Activated naive CD4-positive, alpha-beta T cell treated with anti-CD3 and anti-CD28 coated beads, Interleukin-2, amount 50 U/mL, for 72 hours (primary cell): ENCODE measurements around the gene SIX5. TPM values are rescaled to one million over a fixed set of nuclear protein-coding genes. Genes with fewer than 3 reads are reported as not detected.
"Not testable (repeated sequence)": the region's sequence is repeated elsewhere in the genome, so short reads cannot be mapped to it uniquely, and the experiment has no call there.

Source experiments
- ATAC-seq, 2 donors: fragments of 150-1000 bp; cut with Tn5 transposase; 2 replicates each; pipeline ENCODE4 v1.10.0; 2021; ENCODE audit warnings: mild to moderate bottlenecking in 2 of 2, moderate library complexity in 2 of 2
- DNase-seq, 2 donors: peaks; one replicate each; pipeline ENCODE4 v3.0.0; 2021 to 2022; ENCODE audit warnings: low spot score in 2 of 2
- H3K27ac Mint-ChIP-seq, 2 donors: one replicate each; pipeline ENCODE4 v1.8.0; 2022; ENCODE audit warnings: mild to moderate bottlenecking in 2 of 2, mixed read lengths in 2 of 2
- H3K36me3 Mint-ChIP-seq, 2 donors: one replicate each; pipeline ENCODE4 v1.8.0; 2022; ENCODE audit warnings: mixed read lengths in 2 of 2
- H3K9me3 Mint-ChIP-seq, 2 donors: one replicate each; pipeline ENCODE4 v1.8.0; 2022; ENCODE audit warnings: mixed read lengths in 2 of 2
- total RNA-seq, 2 donors: library from RNA; stranded (reverse); gene quantifications; one replicate each; pipeline ENCODE4 v1.2.3, GENCODE V29; 2022

SIX5 gene
- total RNA-seq, 2 donors from 2014 or later = 2.7 to 4.3 TPM

- H3K9me3 Mint-ChIP-seq, DNase-seq, ATAC-seq, H3K27ac Mint-ChIP-seq, H3K36me3 Mint-ChIP-seq: not testable (repeated sequence)
These were observed 30.5 kb upstream of the SIX5 start for GRCh38 chr19:45799541-45799940.

GRCh38 chr19:45798995-45799517 lies 30.0 kb upstream of the SIX5 start:
- Mint-ChIP-seq H3K36me3 (no peaks in the 10 kb centered on the region), H3K9me3 (no peaks in the 10 kb centered on the region), H3K27ac (no peak overlapping the region)
- ATAC-seq (peak; percentile 76 to 77), DNase-seq (peak in 1 of 2 donors; percentile 56)

- H3K9me3 Mint-ChIP-seq = no peaks in the 10 kb centered on the region
- DNase-seq = no peak
- ATAC-seq = no peak
- H3K36me3 Mint-ChIP-seq = peaks cover under 1% of the 10 kb centered on the region in 2 donors
- H3K27ac Mint-ChIP-seq = peak overlapping the region in 1 of 2 donors; percentile 84
These were observed 25.6 kb upstream of the SIX5 start for GRCh38 chr19:45794627-45795026.

- no peak for ATAC-seq
- H3K27ac Mint-ChIP-seq = peak overlapping the region in 1 of 2 donors; percentile 84
- DNase-seq = no peak
- peaks cover 8% of the 10 kb centered on the region in 2 donors for H3K36me3 Mint-ChIP-seq
- no peaks in the 10 kb centered on the region for H3K9me3 Mint-ChIP-seq
These were observed 24.8 kb upstream of the SIX5 start for GRCh38 chr19:45793876-45794275.

- Mint-ChIP-seq H3K27ac (peak overlapping the region; percentile 84 to 95), H3K9me3 (no peaks in the 10 kb centered on the region), H3K36me3 (peaks cover 13 to 15% of the 10 kb centered on the region in 2 donors)
- DNase-seq (no peak), ATAC-seq (no peak)
These were observed 24.1 kb upstream of the SIX5 start for GRCh38 chr19:45793178-45793564.

GRCh38 chr19:45792470-45793177 lies 23.6 kb upstream of the SIX5 start, which contains the start of gene DMWD:
Gene DMWD (minus strand): TSS chr19:45792845. CDS start chr19:45792756, 89 bp downstream.
- Mint-ChIP-seq H3K9me3 (no peaks in the 10 kb centered on the region), H3K36me3 (peaks cover 18 to 19% of the 10 kb centered on the region in 2 donors), H3K27ac (peak within 1 kb of the TSS; percentile 84 to 95)
- DNase-seq (peak; percentile 99 to 100), ATAC-seq (peak; percentile 93 to 95)

GRCh38 chr19:45791744-45792469 lies 22.9 kb upstream of the SIX5 start:
- ATAC-seq = peak in 1 of 2 donors; percentile 9
- Mint-ChIP-seq H3K9me3 (no peaks in the 10 kb centered on the region), H3K36me3 (peaks cover 19 to 21% of the 10 kb centered on the region in 2 donors), H3K27ac (peak overlapping the region; percentile 58 to 61)
- DNase-seq = no peak

GRCh38 chr19:45790942-45791341 lies 21.9 kb upstream of the SIX5 start:
- Mint-ChIP-seq H3K9me3 (no peaks in the 10 kb centered on the region), H3K36me3 (peaks cover 19 to 21% of the 10 kb centered on the region in 2 donors), H3K27ac (peak overlapping the region in 1 of 2 donors; percentile 61)
- DNase-seq (no peak), ATAC-seq (peak in 1 of 2 donors; percentile 34)

GRCh38 chr19:45789035-45789786 lies 20.2 kb upstream of the SIX5 start:
- Mint-ChIP-seq H3K9me3 (no peaks in the 10 kb centered on the region), H3K27ac (no peak overlapping the region), H3K36me3 (peaks cover 19 to 21% of the 10 kb centered on the region in 2 donors)
- no peak for DNase-seq
- ATAC-seq = no peak

GRCh38 chr19:45786533-45786894 lies 17.5 kb upstream of the SIX5 start:
- no peaks in the 10 kb centered on the region for H3K9me3 Mint-ChIP-seq
- no peak overlapping the region for H3K27ac Mint-ChIP-seq
- H3K36me3 Mint-ChIP-seq = peaks cover 19 to 21% of the 10 kb centered on the region in 2 donors
- no peak for DNase-seq
- no peak for ATAC-seq

- Mint-ChIP-seq H3K27ac (no peak overlapping the region), H3K36me3 (peaks cover 19 to 21% of the 10 kb centered on the region in 2 donors), H3K9me3 (no peaks in the 10 kb centered on the region)
- DNase-seq (no peak), ATAC-seq (no peak)
These were observed 16.9 kb upstream of the SIX5 start for GRCh38 chr19:45785781-45786532.

GRCh38 chr19:45785097-45785496 lies 16.0 kb upstream of the SIX5 start:
- H3K27ac Mint-ChIP-seq = no peak overlapping the region
- peaks cover 19 to 21% of the 10 kb centered on the region in 2 donors for H3K36me3 Mint-ChIP-seq
- ATAC-seq (no peak), DNase-seq (no peak)
- no peaks in the 10 kb centered on the region for H3K9me3 Mint-ChIP-seq

- Mint-ChIP-seq H3K36me3 (peaks cover 13 to 18% of the 10 kb centered on the region in 2 donors), H3K27ac (no peak overlapping the region), H3K9me3 (no peaks in the 10 kb centered on the region)
- DNase-seq (no peak), ATAC-seq (no peak)
These were observed 15.0 kb upstream of the SIX5 start for GRCh38 chr19:45784096-45784495.

- H3K27ac Mint-ChIP-seq = no peak overlapping the region
- no peaks in the 10 kb centered on the region for H3K9me3 Mint-ChIP-seq
- peaks cover 3 to 13% of the 10 kb centered on the region in 2 donors for H3K36me3 Mint-ChIP-seq
- DNase-seq (no peak), ATAC-seq (no peak)
These were observed 14.1 kb upstream of the SIX5 start for GRCh38 chr19:45782820-45783785.

GRCh38 chr19:45782162-45782691 lies 13.2 kb upstream of the SIX5 start, which contains the start of gene DMPK:
Gene DMPK (minus strand): TSS chr19:45782490. CDS start chr19:45782352, 138 bp downstream.
- no peak within 1 kb of the TSS for H3K27ac Mint-ChIP-seq
- no peak for ATAC-seq

More at GRCh38 chr19:45782162-45782691, 13.2 kb upstream of the SIX5 start, which contains the start of gene DMPK:
- DNase-seq = no peak
- Mint-ChIP-seq H3K9me3 (no peaks in the 10 kb centered on the region), H3K36me3 (peaks cover 1 to 6% of the 10 kb centered on the region in 2 donors)
